ENCODE data around the gene MTTP.
"Not testable (repeated sequence)": the region's sequence is repeated elsewhere in the genome, so short reads cannot be mapped to it uniquely, and the experiment has no call there.

The MTTP gene

DNA sequence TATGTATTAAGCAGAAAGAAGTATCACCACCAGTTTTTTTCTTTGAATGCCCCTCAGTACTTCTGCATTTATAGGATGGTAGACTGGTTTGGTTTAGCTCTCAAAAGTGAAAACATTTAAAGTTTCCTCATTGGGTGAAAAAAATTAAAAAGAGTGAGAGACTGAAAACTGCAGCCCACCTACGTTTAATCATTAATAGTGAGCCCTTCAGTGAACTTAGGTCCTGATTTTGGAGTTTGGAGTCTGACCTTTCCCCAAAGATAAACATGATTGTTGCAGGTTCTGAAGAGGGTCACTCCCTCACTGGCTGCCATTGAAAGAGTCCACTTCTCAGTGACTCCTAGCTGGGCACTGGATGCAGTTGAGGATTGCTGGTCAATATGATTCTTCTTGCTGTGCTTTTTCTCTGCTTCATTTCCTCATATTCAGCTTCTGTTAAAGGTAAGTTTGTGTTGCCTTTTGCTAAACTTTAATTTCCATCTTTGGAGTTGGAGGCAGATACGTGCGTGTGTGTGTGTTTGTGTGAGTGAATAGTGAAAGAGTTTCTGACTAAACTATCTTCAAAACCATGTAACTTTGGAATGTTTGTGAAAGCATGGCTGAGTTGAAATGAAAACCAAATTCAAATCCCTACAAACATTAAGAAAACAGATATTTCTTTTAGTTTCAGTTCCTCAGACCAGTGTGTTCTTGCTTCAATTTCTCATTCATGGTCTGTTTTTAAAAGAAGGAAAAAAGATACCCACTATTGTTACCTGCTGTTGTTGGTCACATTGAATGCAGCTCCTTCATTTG, at the start of gene MTTP:
Gene MTTP, plus strand, starts transcription at position 295 of the 795 bp plus-strand sequence. Its CDS starts 86 bp downstream, at position 381.
- no peak within 1 kb of the TSS for H3K27ac ChIP-seq
- TF ChIP-seq, protein P1, sequence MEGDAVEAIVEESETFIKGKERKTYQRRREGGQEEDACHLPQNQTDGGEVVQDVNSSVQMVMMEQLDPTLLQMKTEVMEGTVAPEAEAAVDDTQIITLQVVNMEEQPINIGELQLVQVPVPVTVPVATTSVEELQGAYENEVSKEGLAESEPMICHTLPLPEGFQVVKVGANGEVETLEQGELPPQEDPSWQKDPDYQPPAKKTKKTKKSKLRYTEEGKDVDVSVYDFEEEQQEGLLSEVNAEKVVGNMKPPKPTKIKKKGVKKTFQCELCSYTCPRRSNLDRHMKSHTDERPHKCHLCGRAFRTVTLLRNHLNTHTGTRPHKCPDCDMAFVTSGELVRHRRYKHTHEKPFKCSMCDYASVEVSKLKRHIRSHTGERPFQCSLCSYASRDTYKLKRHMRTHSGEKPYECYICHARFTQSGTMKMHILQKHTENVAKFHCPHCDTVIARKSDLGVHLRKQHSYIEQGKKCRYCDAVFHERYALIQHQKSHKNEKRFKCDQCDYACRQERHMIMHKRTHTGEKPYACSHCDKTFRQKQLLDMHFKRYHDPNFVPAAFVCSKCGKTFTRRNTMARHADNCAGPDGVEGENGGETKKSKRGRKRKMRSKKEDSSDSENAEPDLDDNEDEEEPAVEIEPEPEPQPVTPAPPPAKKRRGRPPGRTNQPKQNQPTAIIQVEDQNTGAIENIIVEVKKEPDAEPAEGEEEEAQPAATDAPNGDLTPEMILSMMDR (IDR thresholded peaks at IDR 0.05) = no peak
- TF ChIP-seq ZFX (IDR thresholded peaks at IDR 0.05; ENCODE audit: borderline replicate concordance) = no peak

- TF ChIP-seq, protein P1 (IDR thresholded peaks at IDR 0.05) = no peak
- no peak for TF ChIP-seq ZFX (IDR thresholded peaks at IDR 0.05; ENCODE audit: borderline replicate concordance)
Measured at GRCh38 chr4:99529228-99529627, 45.4 kb upstream of the MTTP start.

DNA sequence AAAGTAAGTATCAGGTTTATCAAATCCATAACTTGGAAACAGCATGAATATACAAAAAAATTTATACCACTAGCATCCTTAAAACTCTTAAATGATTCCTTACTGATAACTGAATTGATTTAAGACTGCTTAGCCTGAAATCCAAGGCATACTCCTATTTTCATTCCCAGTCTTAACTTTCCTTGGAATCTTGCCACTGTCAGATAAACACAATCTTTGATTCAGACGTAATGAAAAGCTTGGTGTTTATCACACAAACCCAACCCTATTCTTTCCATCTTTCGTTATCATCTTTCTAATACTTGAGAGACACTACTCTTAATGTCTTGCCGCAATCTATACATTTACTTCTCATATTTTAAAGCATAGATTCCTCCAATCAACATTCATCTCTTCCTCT, 44.7 kb upstream of the MTTP start:
- no peak for TF ChIP-seq ZFX (IDR thresholded peaks at IDR 0.05; ENCODE audit: borderline replicate concordance)
- TF ChIP-seq, protein P1 (IDR thresholded peaks at IDR 0.05) = no peak
- no peak overlapping the region for H3K27ac ChIP-seq

More at GRCh38 chr4:99529228-99529627, 45.4 kb upstream of the MTTP start:
- H3K27ac ChIP-seq = no peak overlapping the region

- H3K27ac ChIP-seq = not testable (repeated sequence)
Measured at GRCh38 chr4:99534699-99535098, 39.9 kb upstream of the MTTP start.

DNA sequence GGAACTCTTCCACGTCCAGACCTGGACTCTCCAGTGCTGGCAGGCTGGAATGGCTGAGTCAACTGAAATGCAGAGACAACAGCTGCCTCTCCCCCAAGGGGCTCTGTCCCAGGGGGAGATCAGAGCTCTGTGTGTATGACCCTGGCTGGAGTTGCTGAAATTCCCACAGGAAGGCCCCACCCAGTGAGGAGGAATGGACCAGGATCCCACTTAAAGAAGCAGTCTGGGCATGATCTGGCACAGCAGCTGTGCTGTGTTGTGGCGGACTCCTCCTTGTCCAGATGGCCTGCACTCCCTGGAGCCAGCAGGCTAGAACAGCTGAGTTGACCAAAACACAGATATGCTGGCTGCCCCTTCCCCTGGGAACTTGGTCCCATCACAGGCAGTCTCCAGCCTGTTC, 38.4 kb upstream of the MTTP start:
- H3K27ac ChIP-seq = no peak overlapping the region
- TF ChIP-seq, protein P1 (IDR thresholded peaks at IDR 0.05) = no peak
- TF ChIP-seq ZFX (IDR thresholded peaks at IDR 0.05; ENCODE audit: borderline replicate concordance) = no peak

GRCh38 chr4:99536848-99537247, 37.8 kb upstream of the MTTP start:
- H3K27ac ChIP-seq = no peak overlapping the region
- TF ChIP-seq ZFX (IDR thresholded peaks at IDR 0.05; ENCODE audit: borderline replicate concordance) = no peak
- TF ChIP-seq, protein P1 (IDR thresholded peaks at IDR 0.05) = no peak

GRCh38 chr4:99537674-99538073, 37.0 kb upstream of the MTTP start:
- TF ChIP-seq, protein P1 (IDR thresholded peaks at IDR 0.05) = no peak
- TF ChIP-seq ZFX (IDR thresholded peaks at IDR 0.05; ENCODE audit: borderline replicate concordance) = no peak
- H3K27ac ChIP-seq = no peak overlapping the region
